Tibial nerve (tissue), 4 donors: Measurements from ENCODE around the gene MGAT2. TPM values are rescaled to one million over a fixed set of nuclear protein-coding genes. Genes with fewer than 3 reads are reported as not detected.

ENCODE experiments used
- DNase-seq, 2 donors: peaks; one replicate each; pipeline ENCODE4 v3.0.0-alpha.2; 2019; ENCODE audit warnings: low spot score in 2 of 2
- H3K27ac ChIP-seq, 4 donors: fragments of 200-600 bp; sonication (generic) in 3 of 4; one replicate each; pipeline ENCODE4 v1.5.1; 2017 to 2019; ENCODE audit warnings: mild to moderate bottlenecking in 1 of 4
- H3K27me3 ChIP-seq, 2 donors: fragments of 200-600 bp; sonication (generic) in 1 of 2; one replicate each; pipeline versions ENCODE4 v1.5.1 to v1.6.0; 2017 to 2019
- H3K36me3 ChIP-seq, 3 donors: fragments of 200-600 bp; sonication (generic); one replicate each; pipeline ENCODE4 v1.5.1; 2018 to 2019
- H3K4me1 ChIP-seq, 4 donors: fragments of 200-600 bp; sonication (generic) in 3 of 4; one replicate each; pipeline ENCODE4 v1.5.1; 2017 to 2019
- H3K4me3 ChIP-seq, 4 donors: fragments of 200-600 bp; sonication (generic) in 3 of 4; one replicate each; pipeline ENCODE4 v1.5.1; 2017 to 2019; ENCODE audit warnings: mild to moderate bottlenecking in 1 of 4, moderate library complexity in 1 of 4
- H3K9me3 ChIP-seq, 4 donors: fragments of 200-600 bp; sonication (generic) in 3 of 4; one replicate each; pipeline ENCODE4 v1.5.1; 2017 to 2019
- EP300 ChIP-seq, 2 donors: sonication (generic); formaldehyde crosslinking; IDR thresholded peaks; one replicate each; pipeline ENCODE4 v1.6.1; 2017; ENCODE audit warnings: antibody characterized with exemption in 2 of 2, mild to moderate bottlenecking in 1 of 2
- POLR2A ChIP-seq, 2 donors: fragments of 450-650 bp; IDR thresholded peaks; one replicate each; pipeline ENCODE4 v1.6.1; 2017; ENCODE audit warnings: antibody characterized with exemption in 2 of 2, mild to moderate bottlenecking in 2 of 2, moderate library complexity in 2 of 2
- WGBS, 2 donors: methylation state at CpG; one replicate each; pipeline ENCODE4 v1.1.5; 2018; 5-methylcytosine and 5-hydroxymethylcytosine counted together
- total RNA-seq, 4 donors: library from RNA; depleted of rRNA; stranded (reverse); fragments of >200 nt; gene quantifications; one replicate each; pipeline ENCODE4 v1.1.0, GENCODE V29; 2016
- TF ChIP-seq, protein P1 (sequence below), 5 experiments: fragments of 200-600 bp in 3 of 5; fragments of 450-650 bp in 2 of 5; sonication (generic) in 3 of 5; IDR thresholded peaks; one replicate each; pipeline ENCODE4 v1.5.1; 2016 to 2019; ENCODE audit warnings: antibody characterized with exemption in 5 of 5, mild to moderate bottlenecking in 3 of 5, moderate library complexity in 2 of 5

The MGAT2 gene
- total RNA-seq, 4 donors from 2014 or later: 21.0 to 24.3 (median 23.8) TPM

GRCh38 chr14:49637534-49638078 lies 17.0 kb downstream of the MGAT2 start:
- TF ChIP-seq POLR2A (IDR thresholded peaks at IDR 0.05) (no peak), EP300 (IDR thresholded peaks at IDR 0.05) (no peak)
- TF ChIP-seq, protein P1, sequence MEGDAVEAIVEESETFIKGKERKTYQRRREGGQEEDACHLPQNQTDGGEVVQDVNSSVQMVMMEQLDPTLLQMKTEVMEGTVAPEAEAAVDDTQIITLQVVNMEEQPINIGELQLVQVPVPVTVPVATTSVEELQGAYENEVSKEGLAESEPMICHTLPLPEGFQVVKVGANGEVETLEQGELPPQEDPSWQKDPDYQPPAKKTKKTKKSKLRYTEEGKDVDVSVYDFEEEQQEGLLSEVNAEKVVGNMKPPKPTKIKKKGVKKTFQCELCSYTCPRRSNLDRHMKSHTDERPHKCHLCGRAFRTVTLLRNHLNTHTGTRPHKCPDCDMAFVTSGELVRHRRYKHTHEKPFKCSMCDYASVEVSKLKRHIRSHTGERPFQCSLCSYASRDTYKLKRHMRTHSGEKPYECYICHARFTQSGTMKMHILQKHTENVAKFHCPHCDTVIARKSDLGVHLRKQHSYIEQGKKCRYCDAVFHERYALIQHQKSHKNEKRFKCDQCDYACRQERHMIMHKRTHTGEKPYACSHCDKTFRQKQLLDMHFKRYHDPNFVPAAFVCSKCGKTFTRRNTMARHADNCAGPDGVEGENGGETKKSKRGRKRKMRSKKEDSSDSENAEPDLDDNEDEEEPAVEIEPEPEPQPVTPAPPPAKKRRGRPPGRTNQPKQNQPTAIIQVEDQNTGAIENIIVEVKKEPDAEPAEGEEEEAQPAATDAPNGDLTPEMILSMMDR (IDR thresholded peaks at IDR 0.05): no peak

DNA sequence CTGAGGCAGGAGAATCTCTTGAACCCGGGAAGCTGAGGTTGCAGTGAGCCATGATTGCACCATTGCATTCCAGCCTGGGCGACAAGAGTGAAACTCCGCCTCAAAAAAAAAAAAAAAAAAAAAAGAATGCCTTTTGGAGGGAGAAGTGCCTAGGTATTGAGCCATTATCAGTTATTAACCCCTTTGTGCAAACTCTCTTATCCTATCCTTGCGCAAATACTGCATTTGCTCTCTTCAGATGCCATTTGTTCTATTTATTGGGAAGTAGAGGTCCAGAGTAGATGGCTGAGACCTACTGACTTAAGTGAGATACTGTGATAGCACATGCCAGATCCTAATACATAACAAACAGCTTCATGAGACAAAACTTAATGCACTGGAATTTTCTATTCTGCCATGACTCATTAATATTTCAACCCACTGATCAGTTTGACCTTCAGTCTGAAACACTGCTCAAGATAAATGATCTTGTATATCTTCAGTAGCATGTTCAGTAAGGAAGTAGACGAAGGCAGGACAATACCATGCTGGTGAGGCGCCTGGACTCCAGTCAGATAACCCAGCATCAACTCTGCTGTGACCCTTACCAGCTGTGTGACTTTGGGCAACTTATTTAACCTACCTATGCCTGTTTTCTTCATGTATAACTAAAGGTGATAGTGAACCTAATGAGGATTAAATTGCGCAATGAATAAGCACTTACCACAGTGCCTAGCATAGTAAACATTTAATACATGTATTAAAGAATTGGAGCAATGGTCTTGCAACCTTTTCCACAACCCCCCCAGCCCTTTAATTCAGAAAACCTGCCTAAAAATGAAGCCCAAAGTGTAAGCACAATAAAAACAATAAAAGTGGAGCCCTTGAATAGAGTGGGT lies 20.2 kb downstream of the MGAT2 start:
- 94 to 98% methylated on average over 7 of the region's 7 CpGs for WGBS, 2 donors

More at GRCh38 chr14:49637534-49638078, 17.0 kb downstream of the MGAT2 start:
- no peak overlapping the region for H3K27ac ChIP-seq
- no peak for DNase-seq
- peaks cover 0 to 4% (median 0%) of the 10 kb centered on the region in 3 donors for H3K36me3 ChIP-seq
- no peaks in the 10 kb centered on the region for H3K9me3 ChIP-seq
- 50 to 58% methylated on average over 3 of the region's 3 CpGs for WGBS, 2 donors
- peaks cover 0 to 44% (median 14%) of the 10 kb centered on the region in 4 donors for H3K4me1 ChIP-seq
- no peak overlapping the region for H3K4me3 ChIP-seq
- no peaks in the 10 kb centered on the region for H3K27me3 ChIP-seq

DNA sequence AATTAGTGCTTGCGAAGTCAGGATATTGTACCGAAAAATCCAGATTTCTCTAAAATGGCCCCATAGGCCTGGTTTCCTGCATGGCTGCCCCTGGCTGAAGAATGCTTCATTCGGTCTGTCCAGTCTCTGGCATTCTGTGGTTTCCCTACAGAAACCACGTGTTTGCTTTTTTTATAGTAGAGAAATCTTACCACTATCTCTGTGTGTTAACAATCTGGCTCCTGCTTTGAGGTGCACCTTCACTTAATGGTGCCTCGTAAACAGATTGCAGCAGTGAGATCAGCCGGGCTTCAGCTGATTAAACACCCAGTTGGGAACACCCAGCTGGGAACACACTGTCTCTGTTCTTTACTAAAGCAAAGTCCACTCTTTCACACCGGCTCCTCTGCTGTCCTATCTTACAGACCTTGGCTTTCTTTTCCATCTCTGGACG lies 21.1 kb downstream of the MGAT2 start:
- H3K27ac ChIP-seq: peak overlapping the region in 2 of 4 donors; percentile 55 to 63

More for the DNA sequence above, 20.2 kb downstream of the MGAT2 start:
- TF ChIP-seq POLR2A (IDR thresholded peaks at IDR 0.05): no peak
- no peak for TF ChIP-seq EP300 (IDR thresholded peaks at IDR 0.05)
- TF ChIP-seq, protein P1 (IDR thresholded peaks at IDR 0.05): no peak
- H3K9me3 ChIP-seq: no peaks in the 10 kb centered on the region
- H3K36me3 ChIP-seq: peaks cover 0 to 4% (median 0%) of the 10 kb centered on the region in 3 donors
- no peak overlapping the region for H3K4me3 ChIP-seq
- DNase-seq: no peak
- H3K4me1 ChIP-seq: peaks cover 0 to 40% (median 14%) of the 10 kb centered on the region in 4 donors
- no peaks in the 10 kb centered on the region for H3K27me3 ChIP-seq
- H3K27ac ChIP-seq: no peak overlapping the region

DNA sequence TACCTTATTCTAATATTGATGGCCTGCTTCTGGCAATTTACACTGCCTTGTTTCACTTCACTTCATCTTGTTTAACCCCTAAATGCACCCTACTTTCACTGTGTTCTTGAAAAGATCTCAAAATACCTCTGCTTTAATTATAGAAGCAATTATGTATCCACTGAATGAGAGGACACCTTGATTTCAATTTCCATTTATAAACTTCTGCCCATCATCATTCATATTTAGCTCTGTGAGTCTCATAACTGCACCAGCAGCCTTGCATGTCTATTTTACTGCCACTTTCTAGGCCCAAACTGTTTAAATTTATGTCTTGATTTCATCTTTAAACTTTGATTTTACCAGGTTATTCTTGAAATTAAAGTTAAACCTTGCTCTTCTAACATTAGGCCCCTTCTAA lies 21.6 kb downstream of the MGAT2 start:
- Histone ChIP-seq H3K4me1 (peaks cover 0 to 26% (median 8%) of the 10 kb centered on the region in 4 donors), H3K4me3 (no peak overlapping the region), H3K27me3 (no peaks in the 10 kb centered on the region), H3K27ac (peak overlapping the region in 2 of 4 donors; percentile 55 to 63), H3K36me3 (peaks cover 0 to 4% (median 0%) of the 10 kb centered on the region in 3 donors), H3K9me3 (no peaks in the 10 kb centered on the region)
- no peak for DNase-seq
- TF ChIP-seq POLR2A (IDR thresholded peaks at IDR 0.05): no peak
- no peak for TF ChIP-seq EP300 (IDR thresholded peaks at IDR 0.05)
- TF ChIP-seq, protein P1 (IDR thresholded peaks at IDR 0.05): no peak

More for the DNA sequence above, 21.1 kb downstream of the MGAT2 start:
- Histone ChIP-seq H3K9me3 (no peaks in the 10 kb centered on the region), H3K4me1 (peaks cover 0 to 31% (median 10%) of the 10 kb centered on the region in 4 donors), H3K4me3 (no peak overlapping the region), H3K27me3 (no peaks in the 10 kb centered on the region), H3K36me3 (peaks cover 0 to 4% (median 0%) of the 10 kb centered on the region in 3 donors)
- 64 to 70% methylated on average over 8 of the region's 8 CpGs for whole genome bisulfite sequencing, 2 donors
- no peak for TF ChIP-seq POLR2A (IDR thresholded peaks at IDR 0.05)
- no peak for DNase-seq

DNA sequence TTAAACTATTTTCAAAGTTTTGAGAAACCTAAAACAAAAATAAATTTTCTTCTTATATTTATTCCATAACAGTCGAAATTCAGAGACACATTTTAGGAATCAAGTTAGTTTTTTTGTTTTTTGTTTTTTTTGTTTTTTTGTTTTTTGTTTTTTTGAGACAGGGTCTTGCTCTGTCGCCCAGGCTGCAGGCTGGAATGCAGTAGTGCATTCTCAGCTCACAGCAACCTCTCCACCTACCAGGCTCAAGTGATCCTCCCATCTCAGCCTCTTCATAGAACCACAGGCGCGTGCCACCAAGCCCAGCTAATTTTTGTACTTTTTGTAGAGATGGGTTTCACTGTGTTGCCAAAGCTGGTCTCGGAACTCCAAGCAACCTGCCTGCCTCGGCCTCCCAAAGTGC lies 32.9 kb downstream of the MGAT2 start:
- Histone ChIP-seq H3K4me3 (no peak overlapping the region), H3K27ac (no peak overlapping the region), H3K36me3 (no peaks in the 10 kb centered on the region), H3K27me3 (no peaks in the 10 kb centered on the region), H3K4me1 (no peaks in the 10 kb centered on the region), H3K9me3 (no peaks in the 10 kb centered on the region)
- WGBS, 2 donors: 92 to 93% methylated on average over 6 of the region's 6 CpGs
- no peak for TF ChIP-seq EP300 (IDR thresholded peaks at IDR 0.05)
- no peak for TF ChIP-seq POLR2A (IDR thresholded peaks at IDR 0.05)
- TF ChIP-seq, protein P1 (IDR thresholded peaks at IDR 0.05): no peak
- DNase-seq: no peak
